ENCODE data around the gene PRRG3. TPM values are rescaled to one million over a fixed set of nuclear protein-coding genes. Genes with fewer than 3 reads are reported as not detected.
"Not testable (repeated sequence)": the region's sequence is repeated elsewhere in the genome, so short reads cannot be mapped to it uniquely, and the experiment has no call there.

The PRRG3 gene
- not detected in 2 replicates for total RNA-seq

GRCh38 chrX:151694661-151695582 lies at the start of gene PRRG3:
Gene PRRG3, plus strand, starts transcription at chrX:151695458. Its CDS starts 3,357 bp downstream, at chrX:151698815.
- H3K27ac Mint-ChIP-seq = no peak within 1 kb of the TSS
- H3K36me3 Mint-ChIP-seq (ENCODE audit: low read depth) = no peaks in the 10 kb centered on the region
- H3K4me3 Mint-ChIP-seq = no peak within 1 kb of the TSS
- H3K27me3 Mint-ChIP-seq = peaks cover 15% of the 10 kb centered on the region
- intact Hi-C loops (cut with micrococcal nuclease) = no loop called here
- H3K9me3 Mint-ChIP-seq = no peaks in the 10 kb centered on the region
- DNase-seq = no peak
- H3K4me1 Mint-ChIP-seq = no peaks in the 10 kb centered on the region

- DNase-seq = no peak
- Mint-ChIP-seq H3K36me3 (ENCODE audit: low read depth) (no peaks in the 10 kb centered on the region), H3K27ac (no peak overlapping the region), H3K27me3 (no peaks in the 10 kb centered on the region), H3K4me3 (no peak overlapping the region), H3K4me1 (no peaks in the 10 kb centered on the region), H3K9me3 (no peaks in the 10 kb centered on the region)
- intact Hi-C loops (cut with micrococcal nuclease) = no loop called here
Measured at GRCh38 chrX:151675121-151675746, 20.0 kb upstream of the PRRG3 start.

DNA sequence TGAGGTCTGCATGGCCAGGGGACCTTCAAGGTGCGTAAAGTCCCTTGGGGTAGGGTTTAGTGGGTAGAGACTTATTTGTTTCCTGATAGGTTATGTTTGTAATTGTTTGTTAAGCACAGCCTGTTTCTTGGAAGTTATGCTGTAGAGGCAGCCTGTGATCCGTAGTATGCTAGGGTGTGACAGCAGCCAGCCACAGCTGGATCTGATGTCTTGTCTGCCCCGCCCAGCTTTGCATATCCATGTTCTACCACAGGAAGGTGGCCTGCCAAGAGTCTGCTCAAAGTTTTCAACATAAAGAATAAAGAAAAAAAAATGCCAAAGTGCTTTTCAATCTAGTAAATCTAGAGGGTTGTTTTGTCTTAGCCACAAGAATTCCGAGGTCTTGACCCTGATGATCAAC lies 19.1 kb upstream of the PRRG3 start:
- Mint-ChIP-seq H3K27me3 (no peaks in the 10 kb centered on the region), H3K4me1 (no peaks in the 10 kb centered on the region), H3K4me3 (no peak overlapping the region), H3K9me3 (no peaks in the 10 kb centered on the region), H3K36me3 (ENCODE audit: low read depth) (no peaks in the 10 kb centered on the region), H3K27ac (no peak overlapping the region)
- intact Hi-C loops (cut with micrococcal nuclease) = no loop called here
- DNase-seq = no peak

DNA sequence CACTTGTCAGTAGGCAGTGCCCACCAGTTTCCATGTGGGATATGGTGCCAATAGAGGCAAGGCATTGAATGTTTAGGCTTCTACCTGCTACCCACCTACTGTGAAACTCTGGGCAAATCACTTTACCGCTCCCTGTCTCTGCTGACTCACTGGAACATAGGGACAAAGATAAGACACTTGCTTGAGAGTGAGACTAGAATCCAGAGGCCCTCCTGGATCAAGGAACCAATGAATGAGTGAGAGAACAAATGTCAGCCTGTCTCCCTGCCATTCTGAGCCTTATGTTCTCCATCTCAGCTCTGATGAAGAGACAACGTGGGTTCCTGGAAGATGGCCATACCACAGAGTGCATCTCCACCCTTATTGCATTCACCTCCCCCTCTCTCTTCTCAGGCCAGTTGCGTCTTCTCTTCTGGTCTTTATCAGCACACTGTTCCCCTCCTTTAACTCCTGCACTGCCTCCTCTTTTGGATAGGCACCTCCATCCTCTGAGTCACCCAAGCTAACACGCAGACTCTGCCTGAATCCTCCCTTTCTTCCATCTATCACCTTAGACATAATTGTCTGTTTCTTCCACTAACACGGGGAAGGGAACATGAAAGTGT lies 15.4 kb upstream of the PRRG3 start:
- intact Hi-C loops (cut with micrococcal nuclease) = loop anchor here (5.0 to 10.0 kb wide), 2 partner anchors 175 to 908 kb away; no protein-coding TSS in a partner anchor
- DNase-seq = no peak
- no peak overlapping the region for H3K4me3 Mint-ChIP-seq
- H3K9me3 Mint-ChIP-seq = no peaks in the 10 kb centered on the region
- no peak overlapping the region for H3K27ac Mint-ChIP-seq
- H3K36me3 Mint-ChIP-seq (ENCODE audit: low read depth) = no peaks in the 10 kb centered on the region
- peaks cover 6% of the 10 kb centered on the region for H3K4me1 Mint-ChIP-seq
- H3K27me3 Mint-ChIP-seq = peaks cover 10% of the 10 kb centered on the region

- peaks cover 6% of the 10 kb centered on the region for H3K4me1 Mint-ChIP-seq
- DNase-seq = peak; percentile 83
- no peak overlapping the region for H3K27ac Mint-ChIP-seq
- intact Hi-C loops (cut with micrococcal nuclease) = loop anchor here (1.0 to 10.0 kb wide), 3 partner anchors 176 to 909 kb away; no protein-coding TSS in a partner anchor
- no peaks in the 10 kb centered on the region for H3K9me3 Mint-ChIP-seq
- no peak overlapping the region for H3K4me3 Mint-ChIP-seq
- no peaks in the 10 kb centered on the region for H3K36me3 Mint-ChIP-seq (ENCODE audit: low read depth)
- peaks cover 10% of the 10 kb centered on the region for H3K27me3 Mint-ChIP-seq
Measured at GRCh38 chrX:151680805-151681204, 14.5 kb upstream of the PRRG3 start.

DNA sequence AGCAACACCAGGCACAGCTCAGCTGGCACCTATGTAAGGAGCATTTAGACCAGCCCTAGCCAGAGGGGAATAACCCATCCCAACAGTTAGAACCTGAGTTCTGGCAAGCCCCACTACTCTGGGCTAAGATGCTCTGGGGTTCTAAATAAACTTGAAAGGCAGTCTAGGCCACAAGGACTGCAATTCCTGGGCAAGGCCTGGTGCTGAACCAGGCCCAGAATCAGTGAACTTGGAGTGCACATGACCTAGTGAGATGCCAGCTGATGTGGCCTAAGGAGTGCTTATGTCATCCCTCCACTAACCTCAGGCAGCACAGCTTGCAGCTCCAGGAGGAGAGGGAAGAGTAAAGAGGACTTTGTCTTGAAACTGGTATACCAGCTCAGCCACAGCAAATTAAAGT lies 7.6 kb upstream of the PRRG3 start:
- Mint-ChIP-seq H3K36me3 (ENCODE audit: low read depth) (no peaks in the 10 kb centered on the region), H3K4me3 (no peak overlapping the region), H3K9me3 (no peaks in the 10 kb centered on the region), H3K27me3 (peaks cover 10% of the 10 kb centered on the region), H3K27ac (no peak overlapping the region), H3K4me1 (peaks cover 6% of the 10 kb centered on the region)
- intact Hi-C loops (cut with micrococcal nuclease) = loop anchor here (10.0 kb wide), 1 partner anchor 183 kb away; no protein-coding TSS in a partner anchor
- no peak for DNase-seq

- DNase-seq = no peak
- Mint-ChIP-seq H3K4me3 (no peak overlapping the region), H3K36me3 (ENCODE audit: low read depth) (no peaks in the 10 kb centered on the region), H3K27ac (no peak overlapping the region), H3K4me1 (no peaks in the 10 kb centered on the region), H3K9me3 (no peaks in the 10 kb centered on the region), H3K27me3 (peaks cover 9% of the 10 kb centered on the region)
- intact Hi-C loops (cut with micrococcal nuclease) = loop anchor here (10.0 kb wide), 1 partner anchor 184 kb away; no protein-coding TSS in a partner anchor
Measured at GRCh38 chrX:151688695-151689094, 6.6 kb upstream of the PRRG3 start.

- H3K4me1 Mint-ChIP-seq = no peaks in the 10 kb centered on the region
- no peaks in the 10 kb centered on the region for H3K36me3 Mint-ChIP-seq (ENCODE audit: low read depth)
- H3K9me3 Mint-ChIP-seq = no peaks in the 10 kb centered on the region
- no peak overlapping the region for H3K27ac Mint-ChIP-seq
- intact Hi-C loops (cut with micrococcal nuclease) = no loop called here
- H3K27me3 Mint-ChIP-seq = peaks cover 15% of the 10 kb centered on the region
- no peak for DNase-seq
- H3K4me3 Mint-ChIP-seq = no peak overlapping the region
Measured at GRCh38 chrX:151692825-151693224, 2.4 kb upstream of the PRRG3 start.

DNA sequence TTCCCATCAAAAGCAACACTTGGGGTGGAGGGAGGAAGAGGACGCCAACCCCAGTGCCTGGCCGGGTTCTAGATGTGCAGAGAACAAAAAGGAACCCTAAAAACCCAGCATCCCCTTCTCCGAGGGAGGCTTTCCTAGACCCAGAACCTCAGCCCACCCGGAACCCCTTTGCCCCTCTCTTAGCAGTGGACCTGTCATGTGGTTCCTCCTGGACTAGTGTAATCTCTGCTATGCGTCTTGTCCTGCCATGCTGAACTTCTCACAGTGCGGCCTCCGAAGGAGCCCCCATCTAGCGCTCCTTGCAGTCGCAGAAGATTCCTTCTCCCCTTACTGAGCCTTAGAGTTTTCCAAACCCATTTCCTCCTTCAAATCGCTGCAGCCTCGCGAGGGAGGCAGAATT lies 1.1 kb upstream of the PRRG3 start:
- Mint-ChIP-seq H3K27me3 (peaks cover 15% of the 10 kb centered on the region), H3K4me3 (no peak overlapping the region), H3K4me1 (no peaks in the 10 kb centered on the region), H3K9me3 (no peaks in the 10 kb centered on the region), H3K27ac (no peak overlapping the region), H3K36me3 (ENCODE audit: low read depth) (no peaks in the 10 kb centered on the region)
- intact Hi-C loops (cut with micrococcal nuclease) = no loop called here
- no peak for DNase-seq

DNA sequence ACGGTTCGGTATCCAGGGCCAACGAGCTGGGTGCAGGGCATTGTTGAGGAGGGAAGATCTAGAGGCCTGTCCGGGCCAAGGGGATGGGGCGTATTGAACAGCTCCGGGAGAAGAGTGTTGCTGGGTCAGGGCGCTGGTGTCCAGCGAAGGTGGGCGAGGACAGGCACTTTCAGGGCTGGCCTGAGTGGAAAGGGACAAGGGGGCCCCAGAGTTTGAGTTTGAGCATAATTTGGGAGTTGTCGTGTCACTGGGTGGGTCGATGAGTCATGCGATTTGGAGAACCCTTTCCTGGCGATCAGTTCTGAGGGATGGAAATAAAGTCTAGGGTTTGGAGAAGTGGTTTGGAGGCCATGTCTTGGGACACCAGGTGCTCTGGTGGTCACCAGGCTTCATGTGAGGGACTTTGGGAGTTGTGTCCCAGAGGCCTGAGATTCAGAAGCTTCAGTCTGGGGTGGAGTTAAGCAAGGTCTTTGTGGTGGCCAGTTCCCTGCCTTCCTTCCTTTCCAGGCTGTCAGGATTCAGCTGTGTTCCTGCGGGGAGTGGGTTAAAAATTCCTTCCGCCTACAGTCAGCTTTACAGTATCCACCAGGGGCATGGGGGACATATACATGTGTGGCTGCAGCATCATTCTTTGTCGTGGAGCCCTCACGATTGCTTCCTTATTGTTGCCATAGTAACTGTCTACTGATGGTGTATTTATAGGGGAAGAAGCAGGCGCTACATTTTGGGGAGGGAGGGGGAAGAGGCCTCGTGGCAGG lies 504 bp downstream of the PRRG3 start:
- Mint-ChIP-seq H3K9me3 (no peaks in the 10 kb centered on the region), H3K36me3 (ENCODE audit: low read depth) (no peaks in the 10 kb centered on the region), H3K4me1 (no peaks in the 10 kb centered on the region), H3K4me3 (no peak overlapping the region), H3K27ac (no peak overlapping the region), H3K27me3 (peaks cover 15% of the 10 kb centered on the region)
- no peak for DNase-seq
- intact Hi-C loops (cut with micrococcal nuclease) = no loop called here

- H3K27ac Mint-ChIP-seq; H3K36me3 Mint-ChIP-seq (ENCODE audit: low read depth); H3K9me3 Mint-ChIP-seq; DNase-seq; intact Hi-C loops (cut with micrococcal nuclease); H3K4me3 Mint-ChIP-seq; H3K4me1 Mint-ChIP-seq: not testable (repeated sequence)
- H3K27me3 Mint-ChIP-seq = peaks cover 15% of the 10 kb centered on the region
Measured at GRCh38 chrX:151697082-151697481, 1.8 kb downstream of the PRRG3 start.

GRCh38 chrX:151697522-151697921 lies 2.3 kb downstream of the PRRG3 start:
- Mint-ChIP-seq H3K27ac (no peak overlapping the region), H3K27me3 (peaks cover 15% of the 10 kb centered on the region), H3K9me3 (no peaks in the 10 kb centered on the region), H3K36me3 (ENCODE audit: low read depth) (no peaks in the 10 kb centered on the region), H3K4me3 (no peak overlapping the region), H3K4me1 (no peaks in the 10 kb centered on the region)
- DNase-seq = no peak
- intact Hi-C loops (cut with micrococcal nuclease) = no loop called here

- H3K9me3 Mint-ChIP-seq = no peaks in the 10 kb centered on the region
- DNase-seq = no peak
- intact Hi-C loops (cut with micrococcal nuclease) = no loop called here
- H3K27me3 Mint-ChIP-seq = peaks cover 12% of the 10 kb centered on the region
- no peaks in the 10 kb centered on the region for H3K4me1 Mint-ChIP-seq
- H3K27ac Mint-ChIP-seq = no peak overlapping the region
- no peaks in the 10 kb centered on the region for H3K36me3 Mint-ChIP-seq (ENCODE audit: low read depth)
- no peak overlapping the region for H3K4me3 Mint-ChIP-seq
Measured at GRCh38 chrX:151698485-151698884, 3.2 kb downstream of the PRRG3 start.

Measured in activated CD4-positive, alpha-beta T cell treated with anti-CD3 and anti-CD28 coated beads, Interleukin-2, amount 10 ng/mL, durations not matched to agents 24 days and 14 days (primary cell).